GM21367 (cell line): ENCODE results near the gene NOTCH3.

ENCODE experiments used
- ATAC-seq: cut with Tn5 transposase; IDR thresholded peaks from one replicate; pipeline ENCODE4 v1.9.1; 2021; ENCODE audit not compliant: unreplicated experiment

NOTCH3 gene

GRCh38 chr19:15236886-15237285 is 36.1 kb upstream of the NOTCH3 start:
- no peak for ATAC-seq

- ATAC-seq: no peak
Observed at GRCh38 chr19:15235781-15236180, 35.0 kb upstream of the NOTCH3 start.

- no peak for ATAC-seq
Observed at GRCh38 chr19:15234431-15235130, 33.8 kb upstream of the NOTCH3 start.

GRCh38 chr19:15231271-15231670 is 30.5 kb upstream of the NOTCH3 start:
- no peak for ATAC-seq

- ATAC-seq: no peak
Observed at GRCh38 chr19:15227261-15227660, 26.5 kb upstream of the NOTCH3 start.

GRCh38 chr19:15225760-15226159 is 25.0 kb upstream of the NOTCH3 start:
- no peak for ATAC-seq

- no peak for ATAC-seq
Observed at GRCh38 chr19:15223649-15224361, 23.0 kb upstream of the NOTCH3 start.

GRCh38 chr19:15222738-15223648 is 22.2 kb upstream of the NOTCH3 start:
- ATAC-seq: no peak

- no peak for ATAC-seq
Observed at GRCh38 chr19:15220833-15221232, 20.0 kb upstream of the NOTCH3 start.

GRCh38 chr19:15218501-15218900 is 17.7 kb upstream of the NOTCH3 start:
- ATAC-seq: no peak

GRCh38 chr19:15216363-15216762 is 15.6 kb upstream of the NOTCH3 start:
- no peak for ATAC-seq

- ATAC-seq: no peak
Observed at GRCh38 chr19:15213715-15214381, 13.1 kb upstream of the NOTCH3 start.

GRCh38 chr19:15212711-15213110 is 11.9 kb upstream of the NOTCH3 start:
- ATAC-seq: no peak

GRCh38 chr19:15210323-15210781 is 9.6 kb upstream of the NOTCH3 start:
- no peak for ATAC-seq

- ATAC-seq: no peak
Observed at GRCh38 chr19:15201374-15202023, 704 bp upstream of the NOTCH3 start.

- no peak for ATAC-seq
Observed at GRCh38 chr19:15199661-15200552, 888 bp downstream of the NOTCH3 start.

- no peak for ATAC-seq
Observed at GRCh38 chr19:15198951-15199660, 1.7 kb downstream of the NOTCH3 start.

- no peak for ATAC-seq
Observed at GRCh38 chr19:15197942-15198341, 2.9 kb downstream of the NOTCH3 start.
